Measurements from ENCODE around the gene NCF1. TPM values are rescaled to one million over a fixed set of nuclear protein-coding genes. Genes with fewer than 3 reads are reported as not detected.

The NCF1 gene
- not detected for total RNA-seq

DNA sequence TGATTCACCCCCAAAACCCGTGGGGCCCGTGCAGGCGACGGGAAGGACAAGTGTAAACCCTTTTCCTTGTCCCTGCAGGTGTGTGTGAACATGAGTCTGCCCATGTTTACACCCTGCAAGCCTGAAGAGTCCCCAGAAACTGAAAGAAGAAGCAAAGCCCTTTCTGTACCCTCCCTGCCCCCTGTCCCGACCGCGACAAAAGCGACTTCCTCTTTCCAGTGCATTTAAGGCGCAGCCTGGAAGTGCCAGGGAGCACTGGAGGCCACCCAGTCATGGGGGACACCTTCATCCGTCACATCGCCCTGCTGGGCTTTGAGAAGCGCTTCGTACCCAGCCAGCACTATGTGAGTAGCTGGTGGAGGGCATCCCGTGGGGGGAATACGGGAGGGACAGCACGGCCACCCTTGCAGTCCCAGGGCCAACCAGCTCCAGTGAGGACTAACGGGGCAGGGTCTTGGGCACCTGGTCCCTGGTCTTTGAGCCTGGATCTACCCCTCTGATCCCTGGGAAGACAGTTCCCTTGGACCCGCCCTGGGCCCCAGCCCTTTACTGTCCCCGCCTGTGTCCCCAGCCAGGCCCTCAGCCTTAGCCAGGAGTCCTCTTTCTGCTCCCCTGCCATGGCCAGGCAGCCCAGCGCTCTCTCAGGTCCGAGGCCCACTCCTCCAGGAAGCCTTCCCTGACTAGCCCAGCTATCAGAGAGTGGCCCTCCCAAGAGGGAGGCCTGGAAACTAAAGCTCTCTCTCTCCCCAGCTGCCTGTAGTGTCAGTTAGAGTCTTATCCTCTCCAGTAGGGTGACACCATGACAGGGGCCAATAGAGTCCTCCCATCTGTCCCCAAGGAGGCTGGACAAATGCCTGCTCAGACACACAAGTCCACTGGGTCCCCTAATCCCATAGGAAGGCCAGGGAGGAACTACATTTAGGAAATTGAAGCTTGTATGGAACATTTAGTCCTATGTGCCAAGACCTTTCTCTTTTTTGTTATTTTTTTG is at the start of gene NCF1:
NCF1 (plus strand) TSS at position 252 of the 991 bp plus-strand sequence; CDS start at position 273, 21 bp downstream.

Other genes with a start within 250 kb of the NCF1 start
- 586 TPM for gene GTF2I, start 116.3 kb upstream of the NCF1 start, total RNA-seq
- gene GTF2IRD2, start 77.6 kb downstream of the NCF1 start, total RNA-seq: 52.9 TPM
- gene CASTOR2, start 190.7 kb downstream of the NCF1 start, total RNA-seq: 58.8 TPM